Duodenal mucosa (tissue), 2 donors: ENCODE results near the gene RHBG.

Experiments
- H3K27ac ChIP-seq: one replicate; pipeline ENCODE4 v1.7.0; 2013; ENCODE audit warnings: low read depth, low read length
- H3K27me3 ChIP-seq, 2 donors: one replicate each; pipeline ENCODE4 v1.7.0; 2013; ENCODE audit warnings: low read length in 2 of 2, control low read depth in 1 of 2; ENCODE audit not compliant: insufficient read depth in 2 of 2, control insufficient read depth in 1 of 2
- H3K36me3 ChIP-seq, 2 donors: one replicate each; pipeline ENCODE4 v1.7.0; 2013; ENCODE audit warnings: low read length in 2 of 2, control low read depth in 1 of 2; ENCODE audit not compliant: insufficient read depth in 2 of 2, control insufficient read depth in 1 of 2
- H3K4me1 ChIP-seq, 2 donors: one replicate each; pipeline ENCODE4 v1.7.0; 2013; ENCODE audit warnings: low read length in 2 of 2, control low read depth in 1 of 2; ENCODE audit not compliant: insufficient read depth in 2 of 2, control insufficient read depth in 1 of 2
- H3K4me3 ChIP-seq, 2 donors: one replicate each; pipeline ENCODE4 v1.7.0; 2013; ENCODE audit warnings: low read length in 2 of 2, low read depth in 1 of 2
- H3K9ac ChIP-seq, 2 donors: one replicate each; pipeline ENCODE4 v1.7.0; 2013; ENCODE audit warnings: low read length in 2 of 2, low read depth in 1 of 2
- H3K9me3 ChIP-seq, 2 donors: one replicate each; pipeline ENCODE4 v1.7.0; 2013; ENCODE audit warnings: low read length in 2 of 2, control low read depth in 1 of 2; ENCODE audit not compliant: control insufficient read depth in 1 of 2

Gene RHBG

DNA sequence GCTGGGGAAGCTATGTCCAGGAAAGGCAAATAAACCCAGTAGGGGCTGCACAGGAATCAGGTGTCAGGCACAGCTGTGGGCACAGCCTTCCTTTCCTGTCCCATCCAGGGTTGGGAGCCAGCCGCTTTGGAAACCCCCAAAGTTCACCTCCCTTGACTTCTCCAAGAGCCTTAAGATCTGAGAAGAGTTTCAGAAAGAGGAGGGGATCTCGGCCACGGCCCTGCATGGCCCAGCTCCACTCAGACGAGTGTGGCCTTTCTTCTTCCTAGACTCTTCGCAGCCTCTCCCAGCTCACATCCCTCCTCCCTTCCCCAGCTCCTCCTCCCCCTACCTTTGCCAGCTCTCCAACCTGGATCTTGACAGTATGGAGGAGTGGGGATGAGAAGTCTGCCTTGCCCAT is 36.7 kb downstream of the RHBG start:
- peaks cover 24 to 25% of the 10 kb centered on the region in 2 donors for H3K27me3 ChIP-seq
- no peaks in the 10 kb centered on the region for H3K9me3 ChIP-seq
- H3K4me1 ChIP-seq = no peaks in the 10 kb centered on the region
- H3K27ac ChIP-seq = no peak overlapping the region
- no peaks in the 10 kb centered on the region for H3K36me3 ChIP-seq
- no peak overlapping the region for H3K4me3 ChIP-seq
- H3K9ac ChIP-seq = no peak overlapping the region

- H3K4me1 ChIP-seq = no peaks in the 10 kb centered on the region
- no peak overlapping the region for H3K27ac ChIP-seq
- H3K4me3 ChIP-seq = no peak overlapping the region
- H3K36me3 ChIP-seq = no peaks in the 10 kb centered on the region
- H3K9ac ChIP-seq = no peak overlapping the region
- H3K27me3 ChIP-seq = peaks cover 28% of the 10 kb centered on the region in 2 donors
- no peaks in the 10 kb centered on the region for H3K9me3 ChIP-seq
Observed at GRCh38 chr1:156406251-156406650, 37.2 kb downstream of the RHBG start.

- Histone ChIP-seq H3K27me3 (peaks cover 28 to 29% of the 10 kb centered on the region in 2 donors), H3K36me3 (no peaks in the 10 kb centered on the region), H3K9me3 (no peaks in the 10 kb centered on the region), H3K4me3 (no peak overlapping the region), H3K4me1 (no peaks in the 10 kb centered on the region), H3K27ac (no peak overlapping the region), H3K9ac (no peak overlapping the region)
Observed at GRCh38 chr1:156407344-156407743, 38.3 kb downstream of the RHBG start.

DNA sequence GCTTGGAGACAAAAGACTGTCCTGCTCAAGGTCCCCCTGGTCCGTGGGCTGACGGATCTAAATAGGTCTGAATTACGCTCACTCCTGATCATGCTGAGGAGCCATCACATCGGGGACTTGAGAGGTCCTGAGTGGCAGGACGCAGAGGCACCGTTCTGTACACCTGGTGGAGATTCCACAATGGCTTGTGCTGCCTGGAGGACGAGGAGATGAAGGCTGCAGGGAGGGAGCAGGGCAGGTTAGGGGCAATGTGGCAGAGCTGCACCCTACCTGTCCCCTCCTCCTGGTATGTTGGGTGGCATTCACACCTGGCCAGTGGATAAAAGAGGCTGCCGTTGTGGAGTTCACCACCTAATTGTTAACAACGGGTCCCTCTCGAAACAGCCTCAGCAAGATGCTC is 38.7 kb downstream of the RHBG start:
- Histone ChIP-seq H3K4me1 (no peaks in the 10 kb centered on the region), H3K36me3 (no peaks in the 10 kb centered on the region), H3K4me3 (no peak overlapping the region), H3K9me3 (no peaks in the 10 kb centered on the region), H3K27ac (no peak overlapping the region), H3K27me3 (peaks cover 28 to 29% of the 10 kb centered on the region in 2 donors), H3K9ac (no peak overlapping the region)

DNA sequence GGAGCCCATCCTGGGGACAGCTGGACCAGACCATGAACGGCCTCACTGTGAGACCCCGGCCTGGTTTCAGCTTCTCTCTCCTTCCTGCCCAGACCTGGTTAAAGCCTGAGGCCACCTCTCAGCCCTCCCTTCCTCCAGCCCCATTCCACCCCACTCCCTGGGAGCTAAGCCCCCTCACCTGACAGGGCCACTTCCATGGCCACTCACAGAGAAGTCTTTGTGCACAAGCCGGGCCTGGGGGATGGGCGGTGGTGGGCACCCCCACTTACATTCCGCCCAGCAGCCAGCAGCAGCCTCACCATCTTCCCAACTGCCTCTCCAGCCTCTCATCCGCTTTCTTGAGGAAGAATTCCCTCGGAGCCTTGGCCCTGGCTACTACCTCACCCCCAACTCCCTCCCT is 40.4 kb downstream of the RHBG start:
- Histone ChIP-seq H3K27me3 (peaks cover 30 to 33% of the 10 kb centered on the region in 2 donors), H3K4me1 (no peaks in the 10 kb centered on the region), H3K4me3 (no peak overlapping the region), H3K9ac (no peak overlapping the region), H3K9me3 (no peaks in the 10 kb centered on the region), H3K36me3 (no peaks in the 10 kb centered on the region), H3K27ac (no peak overlapping the region)

- Histone ChIP-seq H3K27ac (no peak overlapping the region), H3K9ac (no peak overlapping the region)
Observed at GRCh38 chr1:156410238-156410637, 41.2 kb downstream of the RHBG start.

DNA sequence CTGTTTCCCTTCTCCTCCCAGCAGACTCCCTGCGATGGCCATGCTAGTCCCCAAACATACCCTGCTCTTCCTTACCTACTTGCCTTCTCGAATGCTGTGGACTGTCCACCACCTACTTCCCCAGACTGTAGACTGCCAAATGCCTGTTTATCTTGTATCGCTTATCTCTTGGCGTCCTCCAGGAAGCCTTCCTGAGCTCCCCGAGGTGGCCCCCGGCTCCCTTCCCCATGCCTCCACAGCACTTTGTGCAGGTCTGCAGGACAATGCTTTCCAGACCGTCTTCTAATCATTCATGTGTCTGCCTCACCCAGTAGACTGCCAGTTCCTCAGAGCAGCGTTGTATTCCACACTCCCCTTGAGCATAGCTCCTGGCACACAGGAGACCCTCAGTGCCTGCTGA is 41.7 kb downstream of the RHBG start:
- H3K4me3 ChIP-seq = no peak overlapping the region
- H3K9ac ChIP-seq = no peak overlapping the region
- no peaks in the 10 kb centered on the region for H3K36me3 ChIP-seq
- H3K27ac ChIP-seq = no peak overlapping the region
- no peaks in the 10 kb centered on the region for H3K4me1 ChIP-seq
- peaks cover 23 to 28% of the 10 kb centered on the region in 2 donors for H3K27me3 ChIP-seq
- H3K9me3 ChIP-seq = no peaks in the 10 kb centered on the region

More at GRCh38 chr1:156410238-156410637, 41.2 kb downstream of the RHBG start:
- Histone ChIP-seq H3K4me1 (no peaks in the 10 kb centered on the region), H3K4me3 (no peak overlapping the region), H3K36me3 (no peaks in the 10 kb centered on the region), H3K9me3 (no peaks in the 10 kb centered on the region), H3K27me3 (peaks cover 25 to 28% of the 10 kb centered on the region in 2 donors)

- no peaks in the 10 kb centered on the region for H3K9me3 ChIP-seq
- H3K27me3 ChIP-seq = peaks cover 29 to 35% of the 10 kb centered on the region in 2 donors
Observed at GRCh38 chr1:156412653-156413321, 43.8 kb downstream of the RHBG start.

GRCh38 chr1:156413391-156414246 is 44.6 kb downstream of the RHBG start:
- H3K4me1 ChIP-seq = no peaks in the 10 kb centered on the region
- H3K27ac ChIP-seq = no peak overlapping the region
- peaks cover 33 to 36% of the 10 kb centered on the region in 2 donors for H3K27me3 ChIP-seq
- H3K36me3 ChIP-seq = no peaks in the 10 kb centered on the region
- H3K9me3 ChIP-seq = no peaks in the 10 kb centered on the region
- H3K9ac ChIP-seq = no peak overlapping the region
- H3K4me3 ChIP-seq = no peak overlapping the region

More at GRCh38 chr1:156412653-156413321, 43.8 kb downstream of the RHBG start:
- Histone ChIP-seq H3K4me1 (no peaks in the 10 kb centered on the region), H3K36me3 (no peaks in the 10 kb centered on the region), H3K4me3 (no peak overlapping the region), H3K9ac (no peak overlapping the region), H3K27ac (no peak overlapping the region)

GRCh38 chr1:156414461-156415064 is 45.6 kb downstream of the RHBG start:
- no peak overlapping the region for H3K27ac ChIP-seq
- peaks cover 41 to 45% of the 10 kb centered on the region in 2 donors for H3K27me3 ChIP-seq
- no peaks in the 10 kb centered on the region for H3K9me3 ChIP-seq
- no peak overlapping the region for H3K9ac ChIP-seq
- no peaks in the 10 kb centered on the region for H3K36me3 ChIP-seq
- no peaks in the 10 kb centered on the region for H3K4me1 ChIP-seq
- H3K4me3 ChIP-seq = no peak overlapping the region
